Tibial nerve (tissue), 4 donors: ENCODE measurements around the gene RGS9. TPM values are rescaled to one million over a fixed set of nuclear protein-coding genes. Genes with fewer than 3 reads are reported as not detected.
A peak's percentile ranks its signal among the peaks of the same experiment; 100 is the strongest.

ENCODE experiments used
- DNase-seq, 2 donors: peaks; one replicate each; pipeline ENCODE4 v3.0.0-alpha.2; 2019; ENCODE audit warnings: low spot score in 2 of 2
- H3K27ac ChIP-seq, 4 donors: fragments of 200-600 bp; sonication (generic) in 3 of 4; one replicate each; pipeline ENCODE4 v1.5.1; 2017 to 2019; ENCODE audit warnings: mild to moderate bottlenecking in 1 of 4
- H3K27me3 ChIP-seq, 2 donors: fragments of 200-600 bp; sonication (generic) in 1 of 2; one replicate each; pipeline versions ENCODE4 v1.5.1 to v1.6.0; 2017 to 2019
- H3K36me3 ChIP-seq, 3 donors: fragments of 200-600 bp; sonication (generic); one replicate each; pipeline ENCODE4 v1.5.1; 2018 to 2019
- H3K4me1 ChIP-seq, 4 donors: fragments of 200-600 bp; sonication (generic) in 3 of 4; one replicate each; pipeline ENCODE4 v1.5.1; 2017 to 2019
- H3K4me3 ChIP-seq, 4 donors: fragments of 200-600 bp; sonication (generic) in 3 of 4; one replicate each; pipeline ENCODE4 v1.5.1; 2017 to 2019; ENCODE audit warnings: mild to moderate bottlenecking in 1 of 4, moderate library complexity in 1 of 4
- H3K9me3 ChIP-seq, 4 donors: fragments of 200-600 bp; sonication (generic) in 3 of 4; one replicate each; pipeline ENCODE4 v1.5.1; 2017 to 2019
- CTCF ChIP-seq, 5 experiments: fragments of 200-600 bp in 3 of 5; fragments of 450-650 bp in 2 of 5; sonication (generic) in 3 of 5; IDR thresholded peaks; one replicate each; pipeline ENCODE4 v1.5.1; 2016 to 2019; ENCODE audit warnings: antibody characterized with exemption in 5 of 5, mild to moderate bottlenecking in 3 of 5, moderate library complexity in 2 of 5
- EP300 ChIP-seq, 2 donors: sonication (generic); formaldehyde crosslinking; IDR thresholded peaks; one replicate each; pipeline ENCODE4 v1.6.1; 2017; ENCODE audit warnings: antibody characterized with exemption in 2 of 2, mild to moderate bottlenecking in 1 of 2
- POLR2A ChIP-seq, 2 donors: fragments of 450-650 bp; IDR thresholded peaks; one replicate each; pipeline ENCODE4 v1.6.1; 2017; ENCODE audit warnings: antibody characterized with exemption in 2 of 2, mild to moderate bottlenecking in 2 of 2, moderate library complexity in 2 of 2
- WGBS, 2 donors: methylation state at CpG; one replicate each; pipeline ENCODE4 v1.1.5; 2018; 5-methylcytosine and 5-hydroxymethylcytosine counted together
- total RNA-seq, 4 donors: library from RNA; depleted of rRNA; stranded (reverse); fragments of >200 nt; gene quantifications; one replicate each; pipeline ENCODE4 v1.1.0, GENCODE V29; 2016

RGS9 gene
- total RNA-seq, 4 donors from 2014 or later, result 10.7 to 15.3 (median 11.3) TPM

GRCh38 chr17:65143889-65144604 lies 6.9 kb downstream of the RGS9 start:
- Histone ChIP-seq H3K36me3 (no peaks in the 10 kb centered on the region), H3K9me3 (no peaks in the 10 kb centered on the region), H3K27me3 (no peaks in the 10 kb centered on the region), H3K27ac (no peak overlapping the region), H3K4me3 (no peak overlapping the region), H3K4me1 (peaks cover 0 to 17% (median 7%) of the 10 kb centered on the region in 4 donors)
- TF ChIP-seq POLR2A (IDR thresholded peaks at IDR 0.05) (no peak), EP300 (IDR thresholded peaks at IDR 0.05) (no peak), CTCF (IDR thresholded peaks at IDR 0.05) (no peak)
- no peak for DNase-seq
- WGBS, 2 donors, result 33 to 35% methylated on average over 15 to 21 of the region's 21 CpGs

GRCh38 chr17:65145743-65146142 lies 8.6 kb downstream of the RGS9 start:
- Histone ChIP-seq H3K4me1 (peaks cover 0 to 17% (median 7%) of the 10 kb centered on the region in 4 donors), H3K36me3 (no peaks in the 10 kb centered on the region), H3K27me3 (no peaks in the 10 kb centered on the region), H3K27ac (no peak overlapping the region), H3K9me3 (no peaks in the 10 kb centered on the region), H3K4me3 (no peak overlapping the region)
- DNase-seq, result no peak
- no peak for TF ChIP-seq CTCF (IDR thresholded peaks at IDR 0.05)
- no peak for TF ChIP-seq EP300 (IDR thresholded peaks at IDR 0.05)
- no peak for TF ChIP-seq POLR2A (IDR thresholded peaks at IDR 0.05)
- WGBS, 2 donors, result 82 to 88% methylated on average over 11 of the region's 11 CpGs

GRCh38 chr17:65147955-65148354 lies 10.8 kb downstream of the RGS9 start:
- H3K27me3 ChIP-seq, result no peaks in the 10 kb centered on the region
- H3K4me3 ChIP-seq, result no peak overlapping the region
- H3K4me1 ChIP-seq, result peaks cover 0 to 17% (median 7%) of the 10 kb centered on the region in 4 donors
- no peak overlapping the region for H3K27ac ChIP-seq
- no peaks in the 10 kb centered on the region for H3K9me3 ChIP-seq
- no peak for DNase-seq
- TF ChIP-seq EP300 (IDR thresholded peaks at IDR 0.05) (no peak), CTCF (IDR thresholded peaks at IDR 0.05) (no peak), POLR2A (IDR thresholded peaks at IDR 0.05) (no peak)
- no peaks in the 10 kb centered on the region for H3K36me3 ChIP-seq
- 51 to 62% methylated on average over 4 of the region's 4 CpGs for WGBS, 2 donors

GRCh38 chr17:65154770-65155589 lies 17.8 kb downstream of the RGS9 start:
- TF ChIP-seq CTCF (IDR thresholded peaks at IDR 0.05) (no peak), EP300 (IDR thresholded peaks at IDR 0.05) (no peak), POLR2A (IDR thresholded peaks at IDR 0.05) (no peak)
- H3K4me3 ChIP-seq, result no peak overlapping the region
- H3K4me1 ChIP-seq, result no peaks in the 10 kb centered on the region
- peak overlapping the region in 1 of 4 donors; percentile 5 for H3K27ac ChIP-seq
- WGBS, 2 donors, result 70 to 90% methylated on average over 4 of the region's 4 CpGs
- H3K36me3 ChIP-seq, result peaks cover 0 to 25% (median 0%) of the 10 kb centered on the region in 3 donors
- H3K9me3 ChIP-seq, result no peaks in the 10 kb centered on the region
- no peak for DNase-seq
- H3K27me3 ChIP-seq, result no peaks in the 10 kb centered on the region

GRCh38 chr17:65155622-65156021 lies 18.5 kb downstream of the RGS9 start:
- no peaks in the 10 kb centered on the region for H3K27me3 ChIP-seq
- WGBS, 2 donors, result 50 to 55% methylated on average over 2 of the region's 2 CpGs
- no peak overlapping the region for H3K4me3 ChIP-seq
- no peak for DNase-seq
- H3K36me3 ChIP-seq, result peaks cover 0 to 31% (median 0%) of the 10 kb centered on the region in 3 donors
- TF ChIP-seq POLR2A (IDR thresholded peaks at IDR 0.05) (no peak), EP300 (IDR thresholded peaks at IDR 0.05) (no peak), CTCF (IDR thresholded peaks at IDR 0.05) (no peak)
- no peaks in the 10 kb centered on the region for H3K9me3 ChIP-seq
- peak overlapping the region in 1 of 4 donors; percentile 5 for H3K27ac ChIP-seq
- H3K4me1 ChIP-seq, result no peaks in the 10 kb centered on the region
